ENCODE results near the gene MAST3.

Gene MAST3

GRCh38 chr19:18097217-18097992 is at the start of gene MAST3:
TSS of gene MAST3 (plus strand) at chr19:18097778. CDS start at chr19:18097793, 15 bp downstream.
- peak; percentile 66 to 74 (median 71) for DNase-seq

GRCh38 chr19:18049385-18049784 is 48.2 kb upstream of the MAST3 start:
- DNase-seq, result no peak

GRCh38 chr19:18051887-18052286 is 45.7 kb upstream of the MAST3 start:
- DNase-seq, result no peak

DNA sequence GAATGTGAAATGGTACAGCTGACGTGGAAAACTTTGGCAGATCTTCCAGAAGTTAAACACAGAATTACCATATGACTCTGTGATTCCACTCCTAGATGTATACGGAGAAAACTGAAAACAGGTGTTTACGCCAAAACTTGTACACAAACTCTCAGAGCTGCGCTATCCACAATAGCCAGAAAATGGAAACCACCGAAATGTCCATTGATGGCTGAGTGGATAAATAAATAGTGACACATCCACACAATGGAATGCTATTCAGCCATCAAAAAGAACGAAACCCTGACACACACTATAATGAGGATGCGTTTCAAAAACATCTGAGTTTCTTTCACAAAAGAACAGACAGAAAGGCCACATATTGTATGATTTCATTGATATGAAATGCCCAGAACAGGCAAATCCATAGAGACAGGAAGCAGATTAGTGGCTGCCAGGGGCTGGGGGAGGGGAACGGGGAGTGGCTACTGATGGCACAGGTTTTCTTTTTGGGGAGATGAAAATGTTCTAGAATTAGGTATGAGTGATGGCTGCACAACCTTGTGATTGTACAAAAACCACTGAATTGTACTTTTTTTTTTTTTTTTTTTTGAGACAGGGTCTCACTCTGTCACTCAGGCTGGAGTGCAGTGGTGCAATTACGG is 43.9 kb upstream of the MAST3 start:
- DNase-seq, result no peak

DNA sequence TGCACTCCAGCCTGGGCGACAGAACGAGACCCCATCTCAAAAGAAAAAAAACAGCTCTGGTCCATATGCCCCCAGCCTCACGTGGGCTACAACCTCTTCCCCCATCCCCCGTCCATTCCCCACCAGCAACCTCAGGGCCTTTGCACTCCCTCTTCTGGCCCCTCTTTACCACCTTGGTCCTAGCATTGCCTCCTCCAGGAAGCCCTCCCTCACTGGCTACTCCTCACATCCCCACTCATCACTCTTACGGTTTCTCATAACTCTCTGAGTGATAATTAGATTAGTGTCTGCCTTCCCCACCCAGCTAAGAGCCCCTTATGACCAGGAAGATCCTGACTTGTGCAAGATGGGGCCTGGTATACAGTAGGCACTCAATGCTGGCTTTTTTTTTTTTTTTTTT is 41.6 kb upstream of the MAST3 start:
- no peak for DNase-seq

- DNase-seq, result no peak
Observed at GRCh38 chr19:18057557-18057956, 40.0 kb upstream of the MAST3 start.

DNA sequence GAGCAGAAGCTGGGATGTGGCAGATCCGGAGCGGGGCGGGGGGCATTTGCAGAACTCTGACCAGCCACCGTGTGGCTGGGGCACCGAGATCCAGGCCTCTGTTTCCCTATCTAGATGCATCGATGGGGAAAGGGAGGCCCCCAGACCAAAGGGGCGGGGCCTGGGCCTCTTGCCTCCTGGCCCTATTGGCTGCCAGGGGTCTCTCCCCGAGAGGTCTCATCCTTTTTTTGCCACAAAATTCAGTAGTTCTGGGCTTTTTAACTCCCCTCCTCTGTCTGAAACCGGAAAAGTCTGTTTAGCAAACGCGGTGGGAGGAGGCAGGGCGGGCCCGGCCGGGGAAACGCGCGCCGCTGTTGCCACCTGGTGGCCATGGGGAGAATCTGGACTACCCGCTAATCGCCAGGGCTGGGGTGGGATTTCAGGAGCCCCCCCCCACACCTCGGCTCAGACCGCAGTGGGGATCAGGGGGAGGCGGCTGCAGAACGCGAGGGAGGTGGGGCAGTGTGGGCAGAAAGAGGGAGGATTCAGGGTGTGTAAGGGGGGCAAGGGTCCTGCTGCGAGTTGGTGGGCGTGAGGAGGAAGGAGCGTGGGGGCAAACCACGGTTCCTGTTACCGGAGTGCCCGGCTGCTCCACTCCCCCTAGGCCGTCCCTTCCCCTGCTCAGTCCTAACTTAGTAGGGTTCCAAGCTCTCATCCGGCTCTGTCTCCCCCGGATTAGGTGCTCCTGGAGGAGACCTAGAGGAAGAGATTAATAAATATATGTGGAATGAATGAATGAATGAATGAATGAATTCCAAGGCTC is 39.2 kb upstream of the MAST3 start:
- DNase-seq, result peak; percentile 22 to 81 (median 61)

GRCh38 chr19:18059297-18059696 is 38.3 kb upstream of the MAST3 start:
- DNase-seq, result no peak

- DNase-seq, result no peak
Observed at GRCh38 chr19:18059902-18060301, 37.7 kb upstream of the MAST3 start.

- no peak for DNase-seq
Observed at GRCh38 chr19:18060472-18060871, 37.1 kb upstream of the MAST3 start.

GRCh38 chr19:18062028-18062427 is 35.5 kb upstream of the MAST3 start:
- DNase-seq, result peak; percentile 71 to 91 (median 89)

GRCh38 chr19:18063463-18063862 is 34.1 kb upstream of the MAST3 start:
- no peak for DNase-seq

DNA sequence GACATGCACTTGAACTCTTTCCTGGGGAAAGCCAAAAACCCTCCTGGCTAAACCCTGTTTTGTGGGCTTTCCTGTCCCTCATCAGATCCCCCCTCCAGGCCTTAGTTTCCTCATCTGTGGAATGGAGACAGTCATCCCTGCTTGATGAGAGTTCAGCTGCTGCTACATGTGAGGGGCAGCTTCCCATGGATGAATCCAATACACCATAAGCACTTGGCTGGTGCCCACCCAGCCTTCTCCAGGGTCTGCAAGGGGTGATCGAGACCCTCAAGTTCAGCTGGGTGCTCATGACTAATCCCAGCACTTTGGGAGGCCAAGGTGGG is 32.4 kb upstream of the MAST3 start:
- no peak for DNase-seq

DNA sequence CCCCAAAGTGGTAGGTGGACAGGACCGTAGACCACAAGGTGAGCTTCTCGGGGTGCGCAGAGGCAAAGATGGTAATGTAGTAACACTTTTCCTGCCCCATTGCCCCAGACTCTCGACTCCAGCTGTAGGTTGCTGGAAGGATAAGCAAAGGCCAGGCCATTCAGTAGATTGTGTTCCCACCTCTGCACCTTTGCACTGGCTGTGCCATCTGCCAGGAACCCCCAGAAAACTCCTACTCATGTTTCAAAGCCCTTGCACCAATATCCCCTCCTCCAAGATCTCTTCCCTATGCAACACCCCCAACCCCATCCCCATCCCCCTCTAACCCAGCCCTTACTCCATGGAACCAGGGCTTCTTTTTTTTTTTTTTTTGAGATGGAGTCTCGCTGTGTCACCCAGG is 29.2 kb upstream of the MAST3 start:
- no peak for DNase-seq

DNA sequence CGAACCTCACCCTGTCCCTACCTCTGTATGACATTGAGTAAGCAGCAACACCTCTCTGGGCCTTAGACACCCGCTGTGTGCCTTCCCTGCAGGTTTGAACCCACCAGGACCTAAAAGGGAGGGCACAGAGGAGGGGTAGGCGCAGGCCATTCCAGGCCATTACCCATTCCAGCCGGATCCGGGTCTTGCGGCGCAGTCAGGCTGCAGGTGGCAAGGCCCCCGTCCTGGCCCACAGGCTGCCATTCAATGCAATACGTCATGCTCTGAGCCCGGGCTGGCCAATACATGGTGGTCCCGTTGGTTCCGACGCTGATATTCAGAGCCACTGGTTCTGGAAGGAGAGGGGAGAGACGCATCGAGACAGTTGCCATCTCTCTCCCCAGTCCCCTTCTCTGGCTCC is 28.2 kb upstream of the MAST3 start:
- DNase-seq, result no peak

GRCh38 chr19:18070181-18070580 is 27.4 kb upstream of the MAST3 start:
- no peak for DNase-seq

GRCh38 chr19:18072335-18072734 is 25.2 kb upstream of the MAST3 start:
- DNase-seq, result no peak

- no peak for DNase-seq
Observed at GRCh38 chr19:18073197-18073596, 24.4 kb upstream of the MAST3 start.

DNA sequence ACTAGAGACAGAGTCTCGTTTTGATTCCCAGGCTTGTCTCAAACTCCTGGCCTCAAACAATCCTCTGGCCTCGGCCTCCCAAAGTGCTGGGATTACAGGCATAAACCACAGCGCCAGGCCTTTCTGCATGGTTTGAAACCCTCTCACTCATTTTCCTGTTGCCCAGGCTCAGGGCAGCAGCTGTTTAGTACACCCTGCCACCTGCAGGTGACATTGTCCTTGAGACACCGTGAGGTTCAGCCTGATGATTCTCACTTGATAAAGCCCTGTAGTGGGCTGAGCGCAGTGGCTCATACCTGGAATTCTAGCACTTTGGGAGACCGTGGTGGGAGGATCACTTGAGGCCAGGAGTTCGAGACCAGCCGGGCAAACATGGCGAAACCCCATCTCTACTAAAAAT is 23.4 kb upstream of the MAST3 start:
- peak in 1 of 3 experiments; percentile 34 for DNase-seq

- DNase-seq, result no peak
Observed at GRCh38 chr19:18083929-18084684, 13.5 kb upstream of the MAST3 start.

DNA sequence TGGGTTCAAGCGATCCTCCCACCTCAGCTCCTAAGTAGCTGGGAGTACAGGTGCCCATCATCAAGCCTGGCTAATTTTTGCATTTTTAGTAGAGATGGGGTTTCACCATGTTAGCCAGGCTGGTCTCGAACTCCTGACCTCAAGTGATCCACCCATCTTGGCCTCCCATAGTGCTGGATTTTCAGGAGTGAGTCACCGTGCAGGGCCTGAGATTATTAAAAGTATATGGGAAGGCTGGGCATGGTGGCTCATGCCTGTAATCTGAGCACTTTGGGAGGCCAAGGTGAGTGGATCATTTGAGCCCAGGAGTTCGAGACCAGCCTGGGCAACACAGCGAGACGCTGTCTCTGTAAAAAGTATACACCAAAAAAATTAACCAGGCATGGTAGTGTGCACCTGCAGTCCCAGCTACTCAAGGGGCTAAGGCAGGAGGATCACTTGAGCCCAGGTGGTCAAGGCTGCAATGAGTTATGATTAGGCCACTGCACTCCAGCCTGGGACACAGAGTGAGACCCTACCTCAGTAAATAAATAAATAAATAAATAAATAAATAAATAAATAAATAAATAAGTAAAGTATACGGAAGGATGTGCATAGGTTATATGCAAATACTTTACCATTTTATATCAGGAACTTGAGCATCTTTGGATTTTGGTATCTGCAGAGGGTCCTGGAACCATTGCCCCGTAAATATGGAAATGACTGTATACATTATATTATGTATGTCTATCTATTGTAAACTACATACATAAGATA is 11.7 kb upstream of the MAST3 start:
- DNase-seq, result no peak

DNA sequence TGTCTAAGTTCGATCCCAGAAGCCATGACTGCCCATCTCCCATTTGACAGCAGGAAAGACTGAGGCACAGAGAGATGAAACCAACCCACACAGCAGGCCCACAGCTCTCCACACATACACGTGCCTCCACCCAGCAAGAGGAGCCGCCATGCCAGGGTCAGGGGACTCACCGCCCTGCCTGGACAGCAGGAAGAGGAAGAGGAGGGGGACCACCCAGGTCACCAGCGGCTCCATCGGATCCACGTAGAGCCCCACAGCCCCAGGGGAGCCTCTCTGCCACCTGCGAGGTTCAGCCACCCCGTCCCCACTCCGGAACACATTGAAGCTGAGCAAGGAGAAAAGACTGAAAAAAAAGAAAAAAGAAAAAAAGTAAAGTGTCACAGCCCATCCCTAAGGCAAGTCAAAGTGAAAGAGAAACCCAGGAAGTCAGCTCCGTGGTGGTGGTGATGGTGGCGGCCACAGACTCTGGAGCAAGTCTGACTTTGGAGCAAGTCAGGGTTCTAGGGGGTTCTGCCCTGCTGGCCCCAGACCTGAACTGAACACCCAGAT is 10.9 kb upstream of the MAST3 start, which contains the start of gene IL12RB1:
Gene IL12RB1 (minus strand): TSS at position 345 of the 549 bp plus-strand sequence. CDS start 111 bp downstream, at position 234.
- no peak for DNase-seq

Measured in NCI-H1417 (cell line).